GM19035 (cell line): ENCODE measurements around the gene PNKD.
A peak's percentile ranks its signal among the peaks of the same experiment; 100 is the strongest.
"Not testable (repeated sequence)": the region's sequence is repeated elsewhere in the genome, so short reads cannot be mapped to it uniquely, and the experiment has no call there.

Source experiments
- ATAC-seq: cut with Tn5 transposase; IDR thresholded peaks from one replicate; pipeline ENCODE4 v1.9.1; 2021; ENCODE audit not compliant: unreplicated experiment

PNKD gene

GRCh38 chr2:218272531-218273212, 2.4 kb downstream of the PNKD start:
- peak; percentile 13 for ATAC-seq

DNA sequence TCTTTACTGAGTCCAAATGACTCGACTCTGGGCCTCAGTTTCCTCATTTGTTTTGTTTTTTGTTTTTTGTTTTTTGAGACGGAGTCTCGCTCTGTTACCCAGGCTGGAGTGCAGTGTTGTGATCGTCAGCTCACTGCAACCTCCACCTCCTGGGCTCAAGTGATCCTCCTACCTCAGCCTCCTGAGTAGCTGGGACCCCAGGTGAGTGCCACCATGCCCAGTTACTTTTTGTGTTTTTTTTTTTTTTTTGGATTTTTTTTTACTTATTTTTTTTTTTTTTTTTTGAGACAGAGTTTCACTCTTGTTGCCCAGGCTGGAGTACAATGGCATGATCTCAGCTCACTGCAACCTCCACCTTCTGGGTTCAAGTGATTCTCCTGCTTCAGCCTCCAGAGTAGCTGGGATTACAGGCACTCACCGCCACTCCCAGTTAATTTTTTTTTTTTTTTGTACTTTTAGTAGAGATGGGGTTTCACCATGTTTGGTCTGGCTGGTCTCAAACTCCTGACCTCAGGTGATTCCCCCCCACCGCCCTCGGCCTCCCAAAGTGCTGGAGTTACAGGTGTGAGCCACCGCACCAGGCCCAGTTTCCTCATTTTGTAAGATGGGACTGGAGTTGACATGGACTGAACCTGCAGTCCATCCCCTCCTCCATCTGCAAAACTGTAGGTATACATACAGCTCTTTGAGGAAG, 3.0 kb downstream of the PNKD start:
- not testable (repeated sequence) for ATAC-seq

DNA sequence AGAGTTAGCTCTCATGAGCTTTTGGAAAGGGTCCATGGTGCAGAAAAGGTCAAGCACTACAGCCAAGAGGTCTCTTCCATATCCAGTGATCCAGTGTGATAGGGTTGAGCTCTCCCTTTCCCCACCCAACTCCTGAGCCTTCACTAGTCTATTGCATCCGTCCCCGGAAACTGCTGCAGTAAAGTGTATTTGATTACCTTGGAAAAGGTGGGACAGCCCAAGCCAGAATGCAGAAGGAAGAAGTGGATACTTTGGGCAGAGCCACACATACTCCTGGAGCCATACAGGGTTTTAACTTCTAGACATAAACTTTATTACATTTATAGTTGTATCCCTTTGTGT, 3.6 kb downstream of the PNKD start:
- no peak for ATAC-seq

GRCh38 chr2:218274586-218274985, 4.3 kb downstream of the PNKD start:
- ATAC-seq: no peak

DNA sequence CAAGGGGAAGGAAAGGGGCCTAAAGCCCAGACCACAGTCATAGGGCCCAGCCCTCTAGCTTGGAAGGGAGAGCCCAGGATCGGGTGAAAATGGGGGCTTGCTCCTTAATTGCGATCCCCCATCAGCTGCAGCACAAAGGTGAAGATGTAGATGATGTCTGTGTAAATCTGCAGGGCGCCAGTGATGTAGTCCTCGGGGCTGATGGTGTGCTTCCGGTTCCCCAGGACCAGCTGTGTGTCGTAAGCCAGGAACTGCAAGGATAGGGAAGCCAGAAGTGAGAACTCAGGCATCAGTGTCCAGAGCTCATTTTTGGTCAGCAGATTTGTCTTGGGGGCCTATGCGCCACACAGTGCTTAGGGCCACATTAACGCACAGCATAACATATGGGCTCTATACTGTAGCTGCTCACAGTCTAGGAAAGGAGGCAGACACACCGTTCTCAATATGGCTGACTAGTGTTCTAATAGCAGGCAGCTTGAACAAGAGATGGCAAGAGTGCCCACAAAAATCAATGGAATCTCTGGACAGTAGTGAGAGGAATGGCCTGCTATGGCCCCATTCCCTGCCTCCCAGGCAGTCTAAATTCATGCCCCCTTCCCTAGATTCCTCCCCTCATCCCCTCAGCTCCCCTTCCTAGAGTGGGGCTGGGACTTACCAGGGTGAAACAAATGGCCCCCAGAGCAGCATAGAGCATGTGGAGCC, 5.2 kb downstream of the PNKD start:
- ATAC-seq: no peak

DNA sequence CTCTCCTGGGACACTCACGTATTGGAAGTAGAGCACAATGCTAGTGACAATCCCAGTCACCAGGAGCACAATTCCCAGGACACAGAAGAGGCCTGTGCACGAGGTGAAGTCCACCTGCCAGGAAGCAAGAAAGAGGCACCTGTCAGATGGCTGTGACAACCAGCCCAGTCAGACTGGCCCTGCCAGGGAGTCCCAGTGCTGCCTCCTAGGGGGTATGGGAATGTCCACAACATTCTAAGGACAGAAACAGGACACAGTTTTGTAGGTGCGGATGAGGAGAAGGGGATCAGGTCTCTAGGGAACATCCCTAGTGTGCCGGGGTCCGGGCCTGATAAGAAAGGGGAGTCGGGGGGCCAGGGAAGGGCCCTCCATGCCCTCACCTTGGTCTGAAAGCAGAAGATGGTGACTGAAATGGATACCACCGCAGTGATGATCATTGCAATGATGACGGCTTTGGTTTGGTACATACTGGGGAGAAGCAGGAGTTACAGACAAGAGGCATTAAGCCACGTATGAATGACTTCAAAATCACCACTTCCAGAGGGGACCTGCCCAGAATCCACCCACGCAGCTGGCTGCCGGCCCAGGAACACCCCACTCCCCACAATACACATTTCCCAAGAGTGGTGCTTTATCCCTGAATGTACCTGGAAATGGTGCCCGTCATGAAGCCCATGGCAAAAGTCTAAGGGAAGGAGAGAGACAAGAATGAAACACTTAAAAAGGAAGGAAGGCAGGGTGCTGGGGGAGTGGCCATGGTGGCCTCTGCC, 6.9 kb downstream of the PNKD start:
- no peak for ATAC-seq

DNA sequence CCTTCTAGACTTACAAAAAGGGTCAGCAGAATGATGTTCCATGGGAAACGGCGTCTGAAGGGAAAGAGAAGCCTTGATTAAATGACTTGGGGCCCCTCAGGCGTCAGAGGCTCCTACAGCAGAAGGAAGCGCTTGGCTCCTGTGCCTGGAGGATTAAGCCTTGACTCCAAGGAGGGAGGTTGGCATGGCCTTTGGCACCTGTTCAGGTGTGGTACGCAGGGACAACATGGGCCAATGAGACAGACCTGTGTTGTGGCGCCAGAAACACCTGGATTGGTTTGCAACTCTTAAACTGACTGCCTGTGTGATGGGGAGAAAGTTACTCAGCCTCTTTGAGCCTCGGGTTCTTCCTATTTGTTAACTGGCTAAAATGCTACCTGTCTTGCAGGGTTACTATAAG, 7.6 kb downstream of the PNKD start:
- no peak for ATAC-seq

- ATAC-seq: no peak
Measured at GRCh38 chr2:218278531-218279360, 8.4 kb downstream of the PNKD start.

- no peak for ATAC-seq
Measured at GRCh38 chr2:218280260-218280870, 10.0 kb downstream of the PNKD start.

DNA sequence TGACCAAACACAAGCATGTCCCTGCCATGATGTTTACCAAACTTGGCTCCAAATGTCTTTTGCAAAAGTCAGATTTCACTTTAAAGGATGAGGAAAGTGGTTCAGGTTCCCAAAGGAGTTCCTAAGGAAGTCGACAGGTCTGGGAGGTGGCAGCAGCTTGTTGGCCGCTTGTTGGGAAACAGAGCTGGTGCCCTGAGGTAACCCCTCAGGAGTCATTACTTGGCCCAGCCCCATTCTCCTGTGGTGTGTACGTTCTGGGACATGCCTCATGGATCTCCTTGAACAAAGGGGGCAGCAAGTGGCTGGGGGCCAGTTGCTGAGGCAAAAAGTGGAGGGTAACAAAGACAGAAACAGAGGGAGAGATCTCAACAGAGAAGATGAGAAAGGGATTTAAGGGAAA, 11.1 kb downstream of the PNKD start:
- ATAC-seq: no peak

- no peak for ATAC-seq
Measured at GRCh38 chr2:218282173-218282991, 12.1 kb downstream of the PNKD start.

DNA sequence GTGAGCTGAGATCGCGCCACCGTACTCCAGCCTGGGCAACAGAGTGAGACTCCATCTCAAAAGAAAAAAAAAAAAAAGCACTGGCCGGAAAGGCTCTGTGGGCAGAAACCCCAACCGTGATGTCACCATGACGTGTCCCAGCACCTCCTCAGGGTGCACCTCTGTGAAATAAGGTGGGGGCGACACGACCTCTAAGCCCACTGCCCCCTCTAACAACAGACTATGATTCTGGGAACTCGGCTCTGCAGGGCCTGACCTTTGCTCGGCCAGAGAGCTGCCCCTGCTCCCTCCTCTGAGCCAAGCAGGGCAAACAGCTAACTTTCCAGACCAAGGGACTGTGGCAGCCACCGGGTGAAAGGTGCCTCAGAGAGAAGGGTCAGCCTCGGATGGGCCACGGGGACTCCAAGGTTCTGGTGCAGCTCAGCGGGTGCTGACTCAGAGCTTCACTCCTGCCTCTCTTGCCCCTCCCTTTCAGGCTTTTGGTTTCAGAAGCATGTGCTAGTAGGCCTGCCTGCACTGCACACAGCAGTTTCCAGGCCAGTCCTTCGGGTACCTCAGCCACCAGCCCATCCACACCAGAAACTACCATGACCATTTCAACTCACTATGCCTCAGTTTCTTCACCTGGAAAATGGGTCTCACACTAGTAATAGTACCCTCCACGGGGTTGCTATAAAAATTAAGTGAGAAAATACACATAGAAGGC, 13.9 kb downstream of the PNKD start:
- ATAC-seq: peak; percentile 58

- ATAC-seq: no peak
Measured at GRCh38 chr2:218285604-218286003, 15.3 kb downstream of the PNKD start.

DNA sequence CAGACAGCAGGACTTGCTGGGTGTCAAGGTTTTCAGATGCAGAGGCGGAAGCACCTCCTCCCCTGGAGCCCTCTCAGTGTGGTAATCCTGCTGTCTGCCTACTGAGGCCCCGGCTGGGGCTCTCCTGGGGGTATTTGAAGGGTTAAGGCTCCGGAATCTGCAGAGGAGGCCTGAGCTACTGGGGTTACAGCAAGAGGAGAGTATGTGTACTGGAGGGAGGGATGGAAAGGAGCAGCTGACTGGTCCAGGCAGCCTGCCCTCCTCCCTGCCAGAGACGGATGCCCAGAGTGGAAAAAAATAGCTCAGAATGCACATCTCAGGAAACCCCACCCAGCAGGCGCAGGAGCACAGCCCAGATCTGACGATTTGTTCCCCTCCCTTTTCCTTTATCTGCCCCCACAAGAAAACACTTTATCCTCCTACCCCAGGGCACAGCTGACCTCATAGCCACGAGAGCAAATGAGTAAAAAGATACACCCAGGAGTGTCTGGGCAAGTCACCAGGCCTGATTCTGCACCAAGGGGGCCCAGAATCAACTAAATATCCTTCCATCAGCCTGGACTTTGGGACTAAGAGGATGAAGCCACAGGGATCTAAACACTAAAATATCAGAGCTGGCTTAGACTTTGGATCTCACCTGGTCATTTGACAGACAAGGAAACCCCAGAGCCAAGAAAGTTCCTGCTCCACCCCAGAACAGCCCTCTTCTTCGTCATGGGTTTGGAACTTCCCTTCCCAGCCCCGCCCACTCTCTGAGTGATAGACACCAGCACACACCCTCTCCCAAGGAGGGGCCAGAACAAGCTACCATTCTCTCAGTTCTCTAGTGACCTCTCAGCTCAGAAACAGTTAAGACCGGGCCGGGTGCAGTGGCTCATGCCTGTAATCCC, 16.5 kb downstream of the PNKD start:
- peak; percentile 58 for ATAC-seq

DNA sequence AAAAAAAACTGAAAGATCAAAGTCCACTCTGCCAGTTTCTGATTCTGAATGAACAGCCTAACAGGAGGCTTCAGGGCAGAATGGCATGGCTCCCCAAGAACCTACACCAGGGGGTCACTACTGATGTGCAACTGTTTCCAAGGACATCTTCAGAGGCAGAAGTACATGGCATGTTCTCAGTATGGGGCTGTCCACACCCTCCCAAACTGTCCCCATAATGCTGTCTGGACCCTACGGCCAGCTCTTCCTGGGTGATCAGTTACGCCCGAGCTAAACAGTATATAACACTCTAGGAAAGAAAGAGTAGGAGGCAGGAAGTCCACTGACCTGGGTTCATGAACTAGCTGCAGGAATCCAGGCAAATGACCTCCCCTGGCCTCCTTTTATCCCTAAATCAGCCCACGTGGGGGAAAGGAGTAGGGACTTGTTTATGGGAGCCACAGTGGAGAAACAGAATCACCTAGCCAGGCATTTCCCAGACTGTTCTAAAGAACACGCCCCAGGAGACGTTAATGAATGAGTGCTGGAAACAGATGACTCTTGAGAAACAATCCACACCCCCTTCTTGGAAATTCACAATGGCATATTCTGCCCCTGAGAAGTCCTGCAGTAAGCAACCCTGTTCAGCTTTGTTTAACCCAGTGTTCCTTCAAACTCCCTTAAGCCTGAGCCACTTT, 19.5 kb downstream of the PNKD start:
- ATAC-seq: no peak

DNA sequence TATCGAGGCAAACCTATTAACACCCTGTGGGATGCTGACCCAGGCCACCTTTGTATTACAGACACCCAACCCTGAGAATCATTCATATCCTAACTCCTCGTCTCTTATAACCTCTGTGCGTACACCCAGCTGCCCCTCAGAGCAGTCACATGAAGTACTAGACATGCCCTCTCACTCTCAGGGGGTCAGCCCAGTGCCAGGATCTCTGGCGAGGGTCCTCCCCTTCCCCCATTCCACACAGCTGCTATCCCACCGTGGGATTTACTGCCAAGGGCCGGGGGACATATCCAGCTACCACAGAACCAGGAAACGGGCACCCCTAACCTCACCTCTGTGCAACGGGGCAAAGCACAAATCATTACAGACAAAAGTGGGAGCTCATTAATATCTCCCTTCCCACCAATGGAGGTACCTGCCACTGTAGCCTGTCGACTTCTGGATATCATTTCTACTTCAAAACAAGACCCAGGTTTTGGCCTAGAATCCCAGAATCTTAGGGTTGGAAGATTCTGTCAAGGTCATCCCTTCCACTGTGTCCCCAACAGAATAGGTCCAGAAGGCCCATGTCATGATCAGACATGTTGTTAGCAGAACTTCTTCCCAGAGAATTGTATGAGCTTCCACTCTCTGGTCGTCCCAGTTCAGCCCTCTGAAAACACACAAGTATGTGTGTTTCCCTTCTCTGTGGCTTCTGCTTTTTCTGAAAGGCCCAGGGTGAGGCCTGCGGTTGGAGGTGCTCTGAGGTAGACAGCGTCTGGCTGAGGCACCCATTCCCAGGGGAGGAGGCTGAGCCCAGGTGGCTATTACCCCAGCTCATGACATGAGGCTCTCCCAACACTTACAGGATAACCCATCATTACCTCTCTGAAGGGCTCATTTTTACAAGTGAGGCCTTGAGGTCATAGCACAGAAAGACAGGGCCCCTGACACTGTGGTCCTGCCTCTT, 20.3 kb downstream of the PNKD start:
- ATAC-seq: peak; percentile 42
